HG02981 (cell line): ENCODE measurements around the gene LHX3.

Experiments used
- ATAC-seq: cut with Tn5 transposase; IDR thresholded peaks from one replicate; pipeline ENCODE4 v1.9.1; 2021; ENCODE audit warnings: mild to moderate bottlenecking, moderate library complexity; ENCODE audit not compliant: unreplicated experiment

Gene LHX3

DNA sequence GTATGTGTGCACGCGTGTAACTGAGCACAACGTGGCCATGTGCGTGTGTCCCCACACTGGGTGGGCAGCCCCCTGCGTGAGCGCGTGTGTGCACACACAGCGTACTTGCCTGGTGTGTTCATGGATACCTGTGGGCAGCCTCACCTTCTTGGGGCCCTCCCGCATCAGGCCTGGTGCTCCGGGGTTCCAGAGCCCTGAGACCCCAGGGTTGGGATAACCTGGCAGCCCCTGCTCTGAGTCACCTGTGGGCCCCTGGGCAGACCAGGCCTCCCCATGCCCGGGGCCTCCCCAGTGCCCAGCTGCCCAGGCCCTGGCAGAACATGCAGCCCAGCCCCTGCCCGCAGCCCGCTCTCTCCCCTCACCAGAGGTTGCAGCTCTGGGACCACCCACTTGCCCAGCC, 25.2 kb downstream of the LHX3 start:
- ATAC-seq: no peak

DNA sequence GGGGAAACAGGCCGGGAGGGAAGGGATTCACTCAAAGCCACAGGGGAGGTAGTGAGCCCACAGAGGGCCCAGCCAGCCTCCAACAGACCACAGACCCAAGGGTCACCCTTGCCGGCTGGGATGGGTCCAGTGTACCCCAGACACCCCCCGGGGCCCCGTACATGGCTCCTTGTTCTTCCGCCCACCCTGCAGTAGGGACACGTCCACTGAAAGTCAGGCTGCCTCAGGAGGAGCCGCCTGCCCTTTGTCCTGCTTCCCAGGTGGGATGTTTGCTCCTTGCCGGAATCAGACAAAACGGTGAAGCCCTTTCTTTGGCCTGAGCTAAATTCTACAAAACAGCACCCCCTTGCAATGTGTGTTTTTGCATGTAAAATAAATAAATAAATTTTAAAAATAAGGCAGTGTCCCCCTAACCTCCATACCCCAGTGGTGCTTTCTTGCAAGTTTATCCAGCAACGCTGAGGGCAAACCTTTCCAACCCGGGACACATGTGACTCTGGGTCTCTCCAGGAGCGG, 25.8 kb downstream of the LHX3 start:
- ATAC-seq: no peak

DNA sequence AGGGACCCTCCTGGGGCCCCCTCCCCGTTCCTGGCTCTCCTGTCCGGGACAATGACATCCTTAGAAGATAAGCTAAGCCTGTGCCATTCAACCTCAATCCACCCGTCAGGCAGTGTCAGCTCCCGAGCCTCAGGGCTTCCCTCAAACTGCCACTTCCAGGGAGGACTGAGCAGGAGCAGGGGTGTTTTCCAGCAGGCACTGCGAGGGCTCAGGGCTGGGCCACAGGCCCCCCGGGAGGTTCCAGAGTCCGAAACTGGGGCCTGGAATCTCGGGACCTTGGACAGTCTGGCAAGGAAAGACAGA, 26.2 kb downstream of the LHX3 start:
- ATAC-seq: no peak

DNA sequence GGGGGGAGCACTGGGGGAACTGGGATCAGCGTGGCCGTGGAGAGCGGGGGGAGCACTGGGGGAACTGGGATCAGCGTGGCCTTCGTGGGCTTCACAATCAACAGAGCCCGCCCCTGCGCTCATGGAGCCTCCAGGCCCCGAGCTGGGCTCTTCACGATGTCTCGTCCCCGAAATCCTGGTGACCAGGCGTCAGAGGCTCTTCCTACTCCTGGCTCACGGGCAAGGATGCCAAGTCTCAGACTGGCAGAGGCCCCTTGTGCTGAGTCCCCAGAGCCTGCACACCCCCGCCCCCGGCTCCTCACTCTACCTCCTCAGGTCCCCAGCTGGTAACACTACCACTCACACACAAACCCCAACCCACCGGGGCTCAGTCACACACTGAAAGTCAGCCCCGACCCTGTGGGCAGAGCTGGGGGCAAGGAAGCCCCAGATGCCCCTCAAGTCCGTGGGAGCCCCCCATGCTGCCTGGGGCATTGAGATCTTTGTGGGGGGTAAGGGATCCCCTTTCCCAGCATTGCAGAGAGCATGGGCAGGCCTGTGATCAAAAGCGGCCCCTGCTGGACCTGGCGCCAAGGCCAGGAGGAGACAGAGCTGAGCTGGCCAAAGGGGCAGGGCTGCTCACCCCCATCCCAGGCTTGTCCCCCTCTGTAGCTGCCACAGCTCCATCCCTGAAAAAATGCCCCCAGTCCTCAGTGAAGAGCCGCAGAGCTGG, 26.7 kb downstream of the LHX3 start:
- no peak for ATAC-seq

DNA sequence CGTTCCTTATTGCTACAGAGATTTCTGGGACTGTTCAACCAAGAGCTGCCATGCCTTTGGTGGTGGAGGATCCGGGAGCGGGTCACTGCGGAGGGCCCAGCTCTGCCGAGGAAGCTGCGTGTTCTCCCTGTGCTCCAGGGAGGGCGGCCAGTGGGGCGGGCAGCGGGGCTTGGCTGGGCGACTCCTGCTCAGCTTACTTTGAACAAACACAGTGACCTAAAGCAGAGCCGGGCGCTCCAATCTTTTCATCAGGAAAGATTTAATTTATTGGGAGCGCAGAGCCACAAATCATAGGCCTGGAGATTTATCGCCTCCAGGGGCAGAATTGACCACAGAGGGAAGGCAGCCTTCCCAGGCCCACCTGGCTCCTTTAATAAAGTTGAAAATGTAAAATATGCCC, 27.7 kb downstream of the LHX3 start:
- ATAC-seq: no peak

DNA sequence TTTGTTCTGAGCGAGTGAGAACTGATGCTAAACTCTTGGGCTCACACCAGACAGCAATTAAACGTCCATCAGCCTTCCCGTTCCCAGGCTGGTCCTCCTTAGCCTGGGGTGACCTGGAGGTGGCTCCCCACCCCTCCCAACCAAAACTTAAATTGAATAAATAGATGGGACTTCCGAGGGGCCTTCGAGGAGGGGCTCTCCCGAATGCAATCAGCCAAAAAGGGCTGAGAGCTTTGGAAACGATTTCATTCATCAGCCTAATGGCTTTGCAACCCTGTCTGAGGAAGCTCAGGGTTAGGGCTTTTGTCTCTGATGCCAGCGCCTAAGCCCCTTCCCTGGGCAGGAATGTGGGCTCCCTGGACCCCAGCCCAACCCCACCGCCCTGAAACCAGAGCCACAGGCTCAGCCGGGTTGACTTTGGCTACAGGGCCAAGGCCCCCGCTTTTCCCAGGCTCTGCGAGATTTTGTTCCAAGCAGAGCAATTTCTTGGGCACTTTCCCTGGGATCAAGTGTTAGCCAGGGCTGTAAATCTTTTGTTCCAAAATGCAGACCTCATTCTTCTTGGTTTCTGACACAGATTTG, 29.2 kb downstream of the LHX3 start:
- ATAC-seq: no peak

DNA sequence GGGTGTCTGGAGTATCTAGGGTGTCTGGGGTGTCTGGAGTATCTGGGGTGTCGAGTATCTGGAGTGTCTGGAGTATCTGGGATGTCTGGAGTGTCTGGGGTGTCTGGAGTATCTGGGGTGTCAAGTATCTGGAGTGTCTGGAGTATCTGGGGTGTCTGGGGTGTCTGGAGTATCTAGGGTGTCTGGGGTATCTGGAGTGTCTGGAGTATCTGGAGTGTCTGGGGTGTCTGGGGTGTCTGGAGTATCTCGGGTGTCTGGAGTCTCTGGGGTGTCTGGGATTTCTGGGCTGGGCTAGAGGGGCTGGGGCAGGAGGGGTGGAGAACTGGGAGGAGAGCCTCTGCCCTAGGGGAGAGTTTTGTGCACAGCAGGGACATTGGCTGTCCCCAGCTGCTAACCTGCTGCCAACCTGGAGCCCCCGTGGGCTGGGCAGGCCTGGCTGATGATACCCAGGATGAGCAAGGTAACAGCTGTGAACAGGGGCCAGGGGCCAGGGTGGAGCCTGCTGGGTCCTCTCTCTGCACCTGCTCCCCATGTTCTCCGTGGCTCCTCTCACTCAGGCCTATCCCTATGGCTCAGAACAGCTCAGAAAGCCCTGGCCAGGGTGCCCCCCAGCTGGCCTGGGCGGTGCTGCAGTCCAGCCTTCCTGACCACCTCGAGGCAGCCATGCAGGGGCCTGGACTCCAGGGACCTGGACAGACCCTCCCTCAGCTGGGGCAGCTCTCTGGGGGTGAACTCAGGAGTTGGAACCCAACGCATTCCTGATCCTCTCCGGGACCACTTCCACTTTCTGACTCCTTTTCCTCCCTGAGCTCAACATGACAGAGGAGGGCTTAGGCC, 29.9 kb downstream of the LHX3 start:
- no peak for ATAC-seq

DNA sequence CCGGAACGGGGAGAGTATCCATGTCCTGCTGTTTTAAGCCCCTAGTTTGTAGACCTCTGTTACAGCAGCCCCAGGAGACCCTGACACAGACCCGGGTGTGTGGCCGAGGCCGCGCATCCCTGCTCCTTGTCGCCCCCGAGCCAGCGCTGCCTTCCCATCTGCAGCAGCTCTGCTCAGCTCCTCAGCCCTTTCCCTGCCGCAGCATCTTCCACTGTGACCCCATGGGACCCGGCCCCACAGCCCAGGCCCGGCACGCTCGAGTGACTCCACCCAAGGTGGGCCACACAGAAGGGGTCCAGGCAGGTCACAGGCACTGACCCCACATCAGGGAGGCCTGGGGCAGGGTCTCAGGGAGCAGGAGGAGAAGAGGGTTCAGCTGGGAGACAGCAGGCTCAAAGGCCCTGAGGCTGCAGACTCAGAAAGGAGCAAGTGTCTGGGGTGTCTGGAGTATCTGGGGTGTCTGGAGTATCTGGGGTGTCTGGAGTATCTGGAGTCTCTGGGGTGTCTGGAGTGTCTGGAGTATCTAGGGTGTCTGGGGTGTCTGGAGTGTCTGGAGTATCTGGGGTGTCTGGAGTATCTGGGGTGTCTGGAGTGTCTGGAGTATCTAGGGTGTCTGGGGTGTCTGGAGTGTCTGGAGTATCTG, 31.2 kb downstream of the LHX3 start:
- ATAC-seq: no peak

DNA sequence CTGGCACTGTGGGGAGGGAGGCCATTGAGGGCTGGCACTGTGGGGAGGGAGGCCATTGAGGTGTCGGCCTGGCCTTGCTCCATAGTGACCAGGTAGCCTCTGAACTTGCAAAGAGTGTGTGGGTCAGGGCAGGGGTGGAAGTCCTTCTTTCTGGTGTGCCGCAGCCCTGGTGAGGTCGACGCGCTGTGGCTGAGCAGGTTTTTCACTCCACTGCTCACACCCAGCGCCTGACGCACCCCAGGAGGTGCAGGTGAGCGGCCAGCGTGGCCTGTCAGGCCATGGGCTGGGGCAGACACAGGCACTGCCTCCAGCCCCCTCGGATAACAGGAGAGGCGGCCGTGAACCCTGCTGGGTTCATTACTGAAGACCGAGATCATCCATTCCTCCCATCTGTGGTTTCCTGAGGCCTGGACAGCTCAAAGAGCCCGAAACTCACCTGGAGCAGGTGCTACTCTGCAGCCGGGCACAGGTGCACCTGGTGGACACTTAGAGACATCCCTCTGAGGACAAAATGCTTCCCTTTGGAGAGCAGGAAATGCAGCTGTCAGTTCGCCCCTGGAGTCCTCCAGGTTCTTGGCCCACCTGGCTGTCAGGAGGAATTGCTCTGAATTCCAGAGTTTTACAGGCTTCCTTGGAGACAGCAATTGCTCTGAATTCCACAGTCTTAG, 32.4 kb downstream of the LHX3 start:
- ATAC-seq: no peak

DNA sequence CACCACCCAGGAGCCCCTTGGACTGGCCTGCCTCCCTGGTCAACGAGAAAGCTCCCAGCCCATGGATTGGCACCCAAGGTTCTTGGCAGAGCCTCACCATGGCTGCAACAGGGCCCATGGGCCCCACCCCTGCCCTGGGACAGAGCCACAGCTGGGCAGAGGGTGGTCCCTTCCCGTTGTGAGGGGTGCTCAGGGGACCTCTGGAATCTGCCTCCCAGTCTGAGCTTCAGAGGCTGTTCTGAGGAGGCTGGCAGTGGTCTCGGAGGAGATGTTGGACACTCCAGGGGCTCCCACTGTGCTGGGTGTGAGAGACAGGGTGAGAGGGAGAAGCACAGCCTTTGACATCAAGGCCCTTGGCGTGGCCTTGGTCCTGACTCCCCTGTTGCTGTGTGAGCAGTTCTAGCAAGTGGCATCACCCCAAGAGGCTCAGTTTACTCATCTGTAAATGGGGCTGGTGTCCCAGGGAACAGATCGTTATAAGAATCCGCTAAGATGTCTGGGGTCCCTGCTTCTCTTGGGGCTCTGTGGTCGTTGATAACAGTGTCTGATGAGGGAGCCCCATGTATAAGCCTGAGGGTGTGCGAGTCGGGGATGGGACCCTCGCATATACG, 33.0 kb downstream of the LHX3 start:
- no peak for ATAC-seq

DNA sequence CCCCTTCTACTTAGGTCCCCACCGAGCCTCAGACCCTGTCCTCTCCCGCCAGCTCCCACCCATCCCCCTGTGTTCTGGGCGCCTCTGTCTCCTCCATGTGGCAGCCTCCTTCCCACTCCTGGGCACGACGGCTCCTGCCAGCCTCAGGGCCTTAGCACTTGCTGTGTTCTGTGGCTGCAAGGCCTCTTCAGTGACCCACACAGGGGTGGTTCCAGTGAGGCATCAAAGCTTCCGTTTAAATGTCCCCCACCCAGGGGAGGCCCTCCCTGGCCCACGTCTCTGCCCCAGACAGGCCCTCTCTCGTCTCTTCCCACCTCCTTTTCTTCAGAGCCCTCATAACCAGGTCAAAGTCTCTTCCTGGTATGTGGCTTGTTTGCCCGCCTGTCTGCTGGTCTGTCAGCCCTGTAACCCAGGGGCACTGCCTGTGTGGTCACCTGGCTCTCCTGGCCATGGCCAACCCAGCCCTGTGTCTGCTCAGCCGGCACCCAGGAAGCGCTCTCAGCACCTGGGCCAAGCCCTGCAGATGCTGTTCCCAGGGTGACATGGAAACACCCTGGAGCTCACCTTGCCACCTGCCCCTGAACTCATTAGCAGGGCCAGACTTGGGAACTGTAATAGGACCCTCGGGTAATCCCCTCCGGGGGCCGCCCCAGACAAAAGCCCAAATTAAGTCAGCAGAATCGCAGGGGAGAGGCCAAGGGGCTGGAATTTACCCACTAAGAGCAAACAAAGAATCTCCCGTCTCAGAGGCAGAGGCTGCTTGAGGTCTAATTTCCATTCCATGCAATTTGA, 33.7 kb downstream of the LHX3 start:
- ATAC-seq: no peak

DNA sequence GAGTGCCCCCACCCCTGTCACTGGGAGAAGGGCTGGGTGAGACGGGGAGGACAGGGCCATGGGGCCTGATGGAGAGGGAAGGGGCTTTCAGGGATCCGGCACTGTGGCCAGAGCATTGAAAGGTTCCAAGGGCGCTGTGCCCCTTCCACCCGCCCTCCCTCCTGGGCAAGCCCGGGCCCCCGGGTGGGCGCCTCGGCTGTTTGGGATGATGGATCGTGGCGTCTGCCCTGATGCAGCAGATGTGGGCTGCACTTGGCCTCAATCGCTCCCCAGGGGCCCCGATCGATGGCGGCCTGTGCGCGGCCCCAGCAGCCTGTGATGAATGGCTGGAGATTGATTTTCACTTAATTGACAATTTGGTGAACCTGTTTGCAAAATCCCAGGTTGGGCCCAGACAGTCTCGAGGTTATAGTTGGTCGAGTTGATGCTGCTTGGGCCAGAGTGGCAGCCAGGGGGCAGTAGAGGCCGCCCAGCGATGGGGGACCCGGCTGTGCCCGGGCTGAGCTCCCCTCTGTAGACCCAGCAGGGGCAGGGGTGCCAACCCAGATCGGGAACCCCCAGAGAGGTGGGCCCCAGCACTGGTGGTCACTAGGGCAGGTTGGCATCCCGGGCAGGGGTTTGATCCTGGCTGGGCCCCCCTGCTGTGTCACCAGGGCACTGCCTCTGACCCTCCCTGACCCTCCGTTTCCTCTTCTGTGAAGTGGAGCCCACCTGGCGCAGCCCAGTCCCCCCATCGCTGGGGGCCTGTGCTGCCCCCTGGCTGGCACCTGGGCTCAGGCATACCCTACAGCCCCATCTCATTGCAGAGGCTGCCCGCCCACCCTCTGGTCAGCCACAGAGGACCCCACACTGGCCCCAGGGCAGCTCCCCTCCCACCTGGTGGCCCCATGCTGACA, 34.7 kb downstream of the LHX3 start:
- ATAC-seq: no peak

DNA sequence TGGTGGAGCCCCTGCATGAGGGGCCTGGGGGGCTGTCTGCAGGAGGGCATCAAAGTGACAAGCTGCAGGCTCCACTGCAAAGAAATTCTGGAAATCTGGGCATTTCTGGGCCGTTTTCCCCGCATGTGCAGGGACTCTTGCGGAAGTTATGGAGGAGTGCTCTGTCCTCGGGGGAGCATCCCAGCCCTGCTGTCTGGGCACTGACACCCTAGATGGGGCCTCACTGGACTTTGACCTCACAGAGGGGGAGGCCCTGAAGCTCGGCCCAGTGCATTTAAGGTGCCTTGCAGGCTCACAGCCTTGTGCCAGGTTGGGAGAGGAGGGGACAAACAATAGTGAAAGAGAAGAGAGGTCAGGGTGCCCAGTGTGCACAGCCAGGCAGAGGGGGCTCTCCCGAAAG, 35.4 kb downstream of the LHX3 start:
- no peak for ATAC-seq

DNA sequence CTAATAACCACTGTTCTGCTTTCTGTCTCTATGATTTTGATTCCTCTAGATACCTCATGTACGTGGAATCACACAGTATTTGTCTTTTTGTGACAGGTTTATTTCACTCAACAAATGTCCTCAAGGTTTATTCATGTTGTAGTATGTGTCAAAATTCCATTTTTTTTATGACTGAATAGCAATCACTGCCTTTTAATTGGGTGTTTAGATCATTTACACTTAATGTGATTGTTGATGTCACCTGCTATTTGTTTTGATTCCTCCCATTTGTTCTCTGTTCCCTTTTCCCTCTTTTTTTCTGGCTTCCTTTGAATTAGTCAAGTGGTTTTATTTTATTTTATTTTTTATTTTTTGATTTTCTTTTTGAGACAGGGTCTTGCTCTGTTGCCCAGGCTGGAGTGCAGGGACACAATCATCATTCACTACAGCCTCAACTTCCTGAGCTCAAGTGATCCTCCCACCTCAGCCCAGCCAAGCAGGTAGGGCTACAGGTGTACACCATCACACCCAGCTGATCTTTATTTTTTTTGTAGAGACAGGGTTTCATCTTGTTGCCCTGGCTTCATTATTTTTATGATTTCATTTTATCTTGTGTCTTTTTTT, 41.6 kb downstream of the LHX3 start:
- ATAC-seq: no peak

DNA sequence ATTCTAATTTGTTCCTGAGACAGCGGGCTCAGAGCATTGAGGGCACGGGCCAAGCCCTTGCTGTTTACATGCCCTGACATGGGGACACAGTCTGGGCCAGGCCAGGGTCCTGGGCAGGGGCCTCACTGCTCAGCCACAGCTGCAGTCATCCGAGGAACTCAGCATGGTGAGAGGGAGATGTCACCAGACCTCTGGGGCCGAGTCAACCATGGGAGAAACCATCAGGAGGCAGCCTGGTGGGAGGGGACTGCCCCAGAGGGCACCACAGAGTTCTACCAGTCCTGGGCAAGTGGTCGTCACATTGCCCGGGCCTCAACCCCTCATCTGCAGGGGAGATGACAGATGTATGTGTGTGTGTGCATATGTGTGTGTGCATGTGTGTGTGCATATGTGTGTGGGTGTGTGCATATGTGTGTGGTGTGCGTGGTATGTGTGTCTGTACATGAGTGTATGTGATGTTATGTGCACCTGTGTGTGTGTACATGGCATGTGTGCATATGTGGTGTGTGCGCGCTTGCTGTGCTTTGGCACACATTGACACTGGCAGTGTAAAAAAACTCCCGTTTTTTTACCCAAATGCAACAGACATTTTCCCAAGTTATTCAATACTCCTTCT, 43.8 kb downstream of the LHX3 start:
- no peak for ATAC-seq

DNA sequence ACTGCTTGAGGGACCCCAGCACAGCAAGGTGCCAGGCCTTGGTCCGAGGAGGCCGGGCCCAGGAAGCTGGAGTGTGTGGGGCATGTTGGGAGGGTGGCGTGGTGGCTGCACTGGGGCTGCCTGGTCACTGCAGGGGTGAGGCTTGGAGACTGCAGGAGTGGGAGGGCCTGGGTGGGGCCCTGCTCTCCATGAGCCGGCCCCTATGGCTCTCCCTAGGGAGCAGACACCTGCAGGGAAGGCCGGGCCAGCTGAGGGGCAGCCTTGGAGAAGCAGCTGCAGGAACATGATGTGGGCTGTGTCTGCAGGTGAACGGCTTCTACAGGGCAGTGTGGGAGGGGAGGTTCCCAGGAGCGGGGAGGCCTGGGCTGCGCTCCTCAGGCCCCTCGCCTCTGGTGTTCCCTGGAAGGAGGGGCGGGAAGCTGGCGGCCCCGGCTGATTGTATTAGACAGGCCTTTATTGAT, 44.5 kb downstream of the LHX3 start:
- no peak for ATAC-seq

DNA sequence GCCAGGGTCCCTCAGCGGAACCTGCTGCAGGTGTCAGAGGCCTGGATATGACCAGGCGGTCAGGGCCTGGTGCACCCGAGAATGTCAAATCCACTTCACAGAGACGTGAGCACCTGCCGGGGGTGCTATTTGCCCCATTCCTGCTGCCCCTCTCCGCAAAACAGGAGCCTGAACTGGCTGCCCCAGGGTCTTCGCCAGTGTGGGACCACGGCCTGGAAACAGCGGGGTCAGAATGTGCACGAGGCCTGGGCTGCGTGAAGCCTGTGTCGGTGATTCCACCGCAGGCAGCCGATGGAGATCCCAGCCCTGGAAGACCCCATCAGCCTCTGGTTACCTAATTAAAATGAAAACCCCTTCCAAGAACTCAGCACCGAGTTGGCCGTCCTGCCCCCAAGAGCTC, 45.1 kb downstream of the LHX3 start:
- no peak for ATAC-seq
